SK-N-SH (cell line): ENCODE measurements around the gene XIST. TPM values are rescaled to one million over a fixed set of nuclear protein-coding genes. Genes with fewer than 3 reads are reported as not detected.

ENCODE experiments used
- CTCF ChIA-PET: fragments of 300-600, 350-600 bp; formaldehyde crosslinking; extraction: SDS; loops from one replicate; lab custom pipeline; 2021; lab: Yijun Ruan, JAX
- POLR2A ChIA-PET: fragments of 350-600 bp; sonication (Branson Sonifier 250); formaldehyde crosslinking; extraction: SDS; loops from one replicate; lab custom pipeline; 2020; ENCODE audit warnings: antibody characterized with exemption, inconsistent platforms; lab: Yijun Ruan, JAX
- DNase-seq: peaks from one replicate; pipeline ENCODE4 v3.0.0; 2012
- H2AFZ ChIP-seq: fragments of 200-600 bp; sonication (generic); 2 replicates; pipeline ENCODE4 v1.8.1; 2016; ENCODE audit warnings: antibody characterized with exemption, mild to moderate bottlenecking, low read depth
- H3F3A ChIP-seq: fragments of 200-600 bp; sonication (generic); replicated peaks from 2 replicates; pipeline ENCODE3; 2016; ENCODE audit warnings: antibody characterized with exemption, mild to moderate bottlenecking; ENCODE audit not compliant: insufficient read depth
- H3K27ac ChIP-seq, 2 experiments: fragments of 200-500 bp in 1 of 2; fragments of 200-600 bp in 1 of 2; sonication (Bioruptor generic) in 1 of 2; sonication (generic), shearing (Covaris generic) in 1 of 2; 2 replicates each; pipeline versions ENCODE4 v1.5.1 to v1.6.1; 2014 to 2016; ENCODE audit warnings: low read depth in 2 of 2, inconsistent platforms in 1 of 2, low read length in 1 of 2, mild to moderate bottlenecking in 1 of 2, mixed read lengths in 1 of 2
- H3K27me3 ChIP-seq: fragments of 200-600 bp; sonication (generic), shearing (Covaris generic); 2 replicates; pipeline ENCODE4 v1.6.1; 2016; ENCODE audit warnings: mixed run types; ENCODE audit not compliant: insufficient read depth
- H3K36me3 ChIP-seq, 2 experiments: fragments of 200-500 bp in 1 of 2; fragments of 200-600 bp in 1 of 2; sonication (Bioruptor generic) in 1 of 2; sonication (generic) in 1 of 2; replicated peaks in 1 of 2; 2 replicates each; pipeline versions ENCODE3 to v1.5.1; 2014 to 2016; ENCODE audit warnings: low read length in 1 of 2, mild to moderate bottlenecking in 1 of 2; ENCODE audit not compliant: insufficient read depth in 2 of 2, control insufficient read depth in 1 of 2
- H3K4me1 ChIP-seq, 2 experiments: fragments of 200-500 bp in 1 of 2; fragments of 200-600 bp in 1 of 2; sonication (Bioruptor generic) in 1 of 2; sonication (generic), shearing (Covaris generic) in 1 of 2; 2 replicates each; pipeline versions ENCODE4 v1.5.1 to v1.6.1; 2014 to 2016; ENCODE audit warnings: low read depth in 1 of 2, low read length in 1 of 2, mixed run types in 1 of 2; ENCODE audit not compliant: insufficient read depth in 2 of 2, control insufficient read depth in 1 of 2
- H3K4me2 ChIP-seq: fragments of 200-600 bp; sonication (generic), shearing (Covaris generic); 2 replicates; pipeline ENCODE4 v1.6.1; 2017; ENCODE audit warnings: mixed run types
- H3K4me3 ChIP-seq, 2 experiments: fragments of 200-500 bp in 1 of 2; fragments of 200-600 bp in 1 of 2; sonication (Bioruptor generic) in 1 of 2; sonication (generic), shearing (Covaris generic) in 1 of 2; 2 replicates each; pipeline versions ENCODE4 v1.5.1 to v1.8.1; 2014 to 2016; ENCODE audit warnings: low read depth in 2 of 2, inconsistent platforms in 1 of 2, low read length in 1 of 2, mild to moderate bottlenecking in 1 of 2, mixed read lengths in 1 of 2, moderate library complexity in 1 of 2
- H3K79me2 ChIP-seq: fragments of 200-600 bp; sonication (generic); 2 replicates; pipeline ENCODE4 v1.8.1; 2017; ENCODE audit warnings: mild to moderate bottlenecking; ENCODE audit not compliant: insufficient read depth
- H3K9ac ChIP-seq: fragments of 200-600 bp; sonication (generic); 2 replicates; pipeline ENCODE4 v1.6.1; 2017; ENCODE audit warnings: mixed run types
- H3K9me2 ChIP-seq: fragments of 200-600 bp; sonication (generic); 2 replicates; pipeline ENCODE4 v1.6.1; 2017; ENCODE audit warnings: mixed run types
- H3K9me3 ChIP-seq: fragments of 200-600 bp; sonication (generic); 2 replicates; pipeline ENCODE4 v1.6.1; 2017; ENCODE audit warnings: mixed run types, mild to moderate bottlenecking, moderate library complexity
- H4K20me1 ChIP-seq: fragments of 200-600 bp; sonication (generic); 2 replicates; pipeline ENCODE4 v1.6.1; 2017; ENCODE audit warnings: mild to moderate bottlenecking, mixed run types; ENCODE audit not compliant: insufficient read depth
- EZH2phosphoT487 ChIP-seq: fragments of 200-600 bp; sonication (generic); IDR thresholded peaks from 2 replicates; pipeline ENCODE4 v1.6.1; 2017; ENCODE audit warnings: low read depth, mixed run types, mild to moderate bottlenecking, antibody characterized with exemption, moderate library complexity, borderline replicate concordance
- FOSL2 ChIP-seq: IDR thresholded peaks from 2 replicates; pipeline ENCODE4 v1.4.0; 2012; ENCODE audit warnings: low read depth, mild to moderate bottlenecking, moderate library complexity, borderline replicate concordance
- FOXM1 ChIP-seq: IDR thresholded peaks from 2 replicates; pipeline ENCODE4 v1.4.0; 2012; ENCODE audit warnings: low read depth, mild to moderate bottlenecking
- GABPA ChIP-seq: IDR thresholded peaks from 2 replicates; pipeline ENCODE4 v1.4.0; 2012; ENCODE audit warnings: low read depth, mild to moderate bottlenecking
- MXI1 ChIP-seq: IDR thresholded peaks from 2 replicates; pipeline ENCODE4 v1.6.1; 2012; ENCODE audit warnings: mild to moderate bottlenecking, low read depth, low read length, improper control_type of control experiment
- NRF1 ChIP-seq: IDR thresholded peaks from 2 replicates; pipeline ENCODE4 v1.6.1; 2012; ENCODE audit warnings: low read depth, mild to moderate bottlenecking, low read length
- RAD21 ChIP-seq: IDR thresholded peaks from 2 replicates; pipeline ENCODE4 v1.6.1; 2012; ENCODE audit warnings: mild to moderate bottlenecking, low read length
- RCOR1 ChIP-seq: fragments of 150-350 bp; IDR thresholded peaks from 2 replicates; pipeline ENCODE4 v1.6.1; 2017; ENCODE audit warnings: antibody characterized with exemption, low read length
- RXRA ChIP-seq: IDR thresholded peaks from 2 replicates; pipeline ENCODE4 v1.4.0; 2012; ENCODE audit warnings: low read depth, mild to moderate bottlenecking, borderline replicate concordance
- SMC3 ChIP-seq: IDR thresholded peaks from 2 replicates; pipeline ENCODE4 v1.6.1; 2012; ENCODE audit warnings: low read depth, low read length, improper control_type of control experiment
- TAF1 ChIP-seq: IDR thresholded peaks from 2 replicates; pipeline ENCODE4 v1.6.1; 2012; ENCODE audit warnings: low read depth, mild to moderate bottlenecking, low read length, moderate library complexity, borderline replicate concordance
- TCF12 ChIP-seq: IDR thresholded peaks from 2 replicates; pipeline ENCODE4 v1.4.0; 2012
- YY1 ChIP-seq: IDR thresholded peaks from 2 replicates; pipeline ENCODE4 v1.4.0; 2012; ENCODE audit warnings: low read depth, mild to moderate bottlenecking
- WGBS: methylation state at CpG from one replicate; pipeline ENCODE4 v1.1.6; 2017; ENCODE audit warnings: low lambda C conversion rate; 5-methylcytosine and 5-hydroxymethylcytosine counted together
- polyA plus RNA-seq, 3 experiments: library from polyadenylated mRNA; depleted of rRNA; stranded (reverse); fragments of >200 nt; gene quantifications; 2 replicates each; pipeline ENCODE4 v1.2.3, GENCODE V29; 2012
- TF ChIP-seq, protein P1 (sequence below): IDR thresholded peaks from 2 replicates; pipeline ENCODE4 v1.4.0; 2012; ENCODE audit warnings: low read depth, borderline replicate concordance
- TF ChIP-seq, protein P2 (sequence below): IDR thresholded peaks from 2 replicates; pipeline ENCODE4 v1.4.0; 2012; ENCODE audit warnings: low read depth
- TF ChIP-seq, protein P3 (sequence below): IDR thresholded peaks from 2 replicates; pipeline ENCODE4 v1.4.0; 2012; ENCODE audit warnings: low read depth, borderline replicate concordance

The XIST gene
- polyA plus RNA-seq, 1 of the 3 experiments (the other 2 are of a cell fraction): 135 TPM

DNA sequence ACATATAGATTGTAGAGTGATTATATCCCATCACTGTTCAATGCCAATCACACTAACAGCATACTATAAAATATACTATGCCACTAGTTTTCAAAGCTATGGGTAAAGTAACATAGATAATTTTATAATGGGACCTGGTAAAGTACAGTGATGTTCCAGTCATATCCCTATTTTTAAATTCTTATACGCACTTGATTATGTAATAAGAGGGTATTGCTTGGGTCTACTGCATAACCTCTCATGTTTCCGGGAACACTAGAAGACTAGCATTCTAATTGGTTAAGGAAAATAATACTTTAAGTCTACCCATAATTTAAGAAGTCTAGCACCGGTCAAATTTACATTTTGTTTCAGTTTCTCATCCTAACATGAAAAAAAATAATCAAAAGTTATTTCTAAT, 14.4 kb downstream of the XIST start:
- H3K4me1 ChIP-seq: peaks cover 2 to 6% of the 10 kb centered on the region in 2 experiments; a peak in 2 of 4 replicates
- no peaks in the 10 kb centered on the region for H3K9me3 ChIP-seq
- ChIA-PET POLR2A (no interaction called here), CTCF (no interaction called here)
- H3K27ac ChIP-seq: no peak overlapping the region
- no peak for TF ChIP-seq GABPA
- no peak for TF ChIP-seq FOSL2
- no peak overlapping the region for H2AFZ ChIP-seq
- no peak overlapping the region for H3K9ac ChIP-seq
- H3K4me3 ChIP-seq: no peak overlapping the region
- H3K79me2 ChIP-seq: peaks cover 100% of the 10 kb centered on the region
- WGBS: 55% methylated on average over 3 of the region's 3 CpGs
- DNase-seq: no peak
- H3K9me2 ChIP-seq: no peaks in the 10 kb centered on the region
- no peaks in the 10 kb centered on the region for H3K27me3 ChIP-seq
- peaks cover 7% of the 10 kb centered on the region for H3F3A ChIP-seq
- H4K20me1 ChIP-seq: peaks cover 100% of the 10 kb centered on the region
- H3K4me2 ChIP-seq: no peak overlapping the region
- H3K36me3 ChIP-seq: peaks cover 51 to 53% of the 10 kb centered on the region in 2 experiments

DNA sequence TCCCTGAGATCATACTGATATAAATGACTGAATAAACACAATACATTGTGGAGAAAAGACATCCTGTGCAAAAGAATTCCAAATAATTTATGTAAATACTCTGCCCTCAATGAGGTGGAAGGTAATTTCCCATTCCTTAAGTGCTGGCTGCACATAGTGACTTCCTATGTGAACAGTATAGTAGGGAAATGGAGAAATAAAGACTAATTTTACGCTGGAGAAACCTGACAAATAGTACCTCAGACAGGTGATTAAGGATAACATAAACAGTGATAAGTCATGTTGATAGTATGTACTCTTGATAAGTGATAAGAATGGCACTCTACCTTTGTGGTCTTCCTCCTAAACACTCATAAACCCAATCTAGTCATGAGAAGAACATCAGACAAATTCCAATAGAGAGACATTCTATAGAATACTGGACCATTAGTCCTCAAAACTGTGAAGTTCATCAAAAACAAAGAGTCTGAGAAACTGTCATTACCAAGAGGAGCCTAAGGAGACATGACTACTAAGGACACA, 15.5 kb downstream of the XIST start:
- Histone ChIP-seq H3K9me3 (no peaks in the 10 kb centered on the region), H3K36me3 (peaks cover 46 to 55% of the 10 kb centered on the region in 2 experiments), H3K27me3 (no peaks in the 10 kb centered on the region), H3K9ac (no peak overlapping the region), H3K4me2 (no peak overlapping the region), H3F3A (peaks cover 7% of the 10 kb centered on the region)
- WGBS: 26% methylated on average over 1 of the region's 1 CpG
- CTCF ChIA-PET: no interaction called here
- TF ChIP-seq, protein P1, sequence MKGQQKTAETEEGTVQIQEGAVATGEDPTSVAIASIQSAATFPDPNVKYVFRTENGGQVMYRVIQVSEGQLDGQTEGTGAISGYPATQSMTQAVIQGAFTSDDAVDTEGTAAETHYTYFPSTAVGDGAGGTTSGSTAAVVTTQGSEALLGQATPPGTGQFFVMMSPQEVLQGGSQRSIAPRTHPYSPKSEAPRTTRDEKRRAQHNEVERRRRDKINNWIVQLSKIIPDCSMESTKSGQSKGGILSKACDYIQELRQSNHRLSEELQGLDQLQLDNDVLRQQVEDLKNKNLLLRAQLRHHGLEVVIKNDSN: no peak
- TF ChIP-seq, protein P2, sequence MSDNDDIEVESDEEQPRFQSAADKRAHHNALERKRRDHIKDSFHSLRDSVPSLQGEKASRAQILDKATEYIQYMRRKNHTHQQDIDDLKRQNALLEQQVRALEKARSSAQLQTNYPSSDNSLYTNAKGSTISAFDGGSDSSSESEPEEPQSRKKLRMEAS: no peak
- no peak for TF ChIP-seq RAD21
- no peak for TF ChIP-seq TAF1
- no peak for TF ChIP-seq RCOR1
- TF ChIP-seq, protein P3, sequence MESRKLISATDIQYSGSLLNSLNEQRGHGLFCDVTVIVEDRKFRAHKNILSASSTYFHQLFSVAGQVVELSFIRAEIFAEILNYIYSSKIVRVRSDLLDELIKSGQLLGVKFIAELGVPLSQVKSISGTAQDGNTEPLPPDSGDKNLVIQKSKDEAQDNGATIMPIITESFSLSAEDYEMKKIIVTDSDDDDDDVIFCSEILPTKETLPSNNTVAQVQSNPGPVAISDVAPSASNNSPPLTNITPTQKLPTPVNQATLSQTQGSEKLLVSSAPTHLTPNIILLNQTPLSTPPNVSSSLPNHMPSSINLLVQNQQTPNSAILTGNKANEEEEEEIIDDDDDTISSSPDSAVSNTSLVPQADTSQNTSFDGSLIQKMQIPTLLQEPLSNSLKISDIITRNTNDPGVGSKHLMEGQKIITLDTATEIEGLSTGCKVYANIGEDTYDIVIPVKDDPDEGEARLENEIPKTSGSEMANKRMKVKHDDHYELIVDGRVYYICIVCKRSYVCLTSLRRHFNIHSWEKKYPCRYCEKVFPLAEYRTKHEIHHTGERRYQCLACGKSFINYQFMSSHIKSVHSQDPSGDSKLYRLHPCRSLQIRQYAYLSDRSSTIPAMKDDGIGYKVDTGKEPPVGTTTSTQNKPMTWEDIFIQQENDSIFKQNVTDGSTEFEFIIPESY: no peak
- no peak for TF ChIP-seq MXI1
- no peak for TF ChIP-seq RXRA
- no peak for TF ChIP-seq GABPA
- TF ChIP-seq YY1: no peak
- no peak for TF ChIP-seq FOSL2
- no peak for TF ChIP-seq NRF1
- TF ChIP-seq EZH2phosphoT487: no peak
- TF ChIP-seq FOXM1: no peak
- no peak for TF ChIP-seq TCF12
- no peak for TF ChIP-seq SMC3
- TF ChIP-seq, all 33 proteins: peak for 0
- H3K4me3 ChIP-seq: no peak overlapping the region
- H2AFZ ChIP-seq: no peak overlapping the region
- H3K27ac ChIP-seq: no peak overlapping the region
- H3K9me2 ChIP-seq: no peaks in the 10 kb centered on the region
- peaks cover 0 to 6% of the 10 kb centered on the region in 2 experiments; a peak in 1 of 4 replicates for H3K4me1 ChIP-seq
- POLR2A ChIA-PET: no interaction called here
- H4K20me1 ChIP-seq: peaks cover 100% of the 10 kb centered on the region
- no peak for DNase-seq
- peaks cover 100% of the 10 kb centered on the region for H3K79me2 ChIP-seq
